Stimulated activated naive CD8-positive, alpha-beta T cell treated with anti-CD3 and anti-CD28 coated beads, Interleukin-15, amount 100 ng/mL, for 72 hours (primary cell): ENCODE results near the gene PRRC1.
A peak's percentile ranks its signal among the peaks of the same experiment; 100 is the strongest.
"Not testable (repeated sequence)": the region's sequence is repeated elsewhere in the genome, so short reads cannot be mapped to it uniquely, and the experiment has no call there.

Experiments
- ATAC-seq: fragments of 150-1000 bp; cut with Tn5 transposase; 2 replicates; pipeline ENCODE4 v1.10.0; 2021; ENCODE audit warnings: mild to moderate bottlenecking, moderate library complexity
- DNase-seq, 2 donors: peaks; one replicate each; pipeline ENCODE4 v3.0.0; 2021 to 2022
- H3K27ac Mint-ChIP-seq, 2 donors: one replicate each; pipeline ENCODE4 v1.8.0; 2022; ENCODE audit warnings: mild to moderate bottlenecking in 2 of 2, mixed read lengths in 2 of 2, moderate library complexity in 2 of 2
- H3K27me3 Mint-ChIP-seq: one replicate; pipeline ENCODE4 v1.8.0; 2022; ENCODE audit warnings: mixed read lengths
- H3K4me1 Mint-ChIP-seq: one replicate; pipeline ENCODE4 v1.8.0; 2022; ENCODE audit warnings: mild to moderate bottlenecking, mixed read lengths
- H3K4me3 Mint-ChIP-seq, 2 donors: one replicate each; pipeline ENCODE4 v1.8.0; 2022; ENCODE audit warnings: mild to moderate bottlenecking in 2 of 2, mixed read lengths in 2 of 2, moderate library complexity in 1 of 2
- H3K9me3 Mint-ChIP-seq, 2 donors: one replicate each; pipeline ENCODE4 v1.8.0; 2022; ENCODE audit warnings: mixed read lengths in 2 of 2

The PRRC1 gene

GRCh38 chr5:127521138-127521770 is 3.8 kb downstream of the PRRC1 start:
- Mint-ChIP-seq H3K27me3 (no peaks in the 10 kb centered on the region), H3K9me3 (peaks cover 17 to 18% of the 10 kb centered on the region in 2 donors), H3K27ac (peak overlapping the region in 1 of 2 donors; percentile 50), H3K4me1 (peaks cover 19% of the 10 kb centered on the region), H3K4me3 (no peak overlapping the region)
- DNase-seq (no peak), ATAC-seq (no peak)

GRCh38 chr5:127525181-127525580 is 7.7 kb downstream of the PRRC1 start:
- ATAC-seq (no peak), DNase-seq (no peak)
- Mint-ChIP-seq H3K27me3 (no peaks in the 10 kb centered on the region), H3K4me3 (no peak overlapping the region), H3K4me1 (no peaks in the 10 kb centered on the region), H3K9me3 (peaks cover 10 to 18% of the 10 kb centered on the region in 2 donors), H3K27ac (no peak overlapping the region)

GRCh38 chr5:127529904-127530682 is 12.7 kb downstream of the PRRC1 start:
- no peak overlapping the region for H3K4me3 Mint-ChIP-seq
- DNase-seq (no peak), ATAC-seq (no peak)
- no peaks in the 10 kb centered on the region for H3K27me3 Mint-ChIP-seq
- no peaks in the 10 kb centered on the region for H3K9me3 Mint-ChIP-seq
- H3K27ac Mint-ChIP-seq: no peak overlapping the region
- no peaks in the 10 kb centered on the region for H3K4me1 Mint-ChIP-seq

DNA sequence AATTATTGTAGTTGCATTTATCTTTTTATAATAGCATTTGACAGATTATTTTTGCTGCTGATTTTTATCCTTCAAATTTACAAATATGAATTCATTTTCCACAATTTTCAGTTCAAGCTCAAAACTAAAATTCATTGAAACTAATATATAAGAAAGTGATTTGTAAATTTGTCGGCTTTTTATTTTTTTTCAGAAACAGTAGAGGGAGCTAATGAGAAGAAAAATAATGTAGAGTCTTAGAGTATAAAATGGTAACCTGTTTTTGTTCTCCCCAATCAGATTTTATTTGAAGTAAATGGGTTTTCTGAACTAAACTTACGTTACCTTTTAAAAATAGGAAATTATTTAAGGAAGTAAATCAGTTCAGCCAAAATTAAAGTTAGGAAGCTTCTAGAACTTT is 19.2 kb downstream of the PRRC1 start:
- no peak for ATAC-seq
- no peak for DNase-seq
- H3K27me3 Mint-ChIP-seq: no peaks in the 10 kb centered on the region
- H3K4me3 Mint-ChIP-seq: no peak overlapping the region
- H3K9me3 Mint-ChIP-seq: no peaks in the 10 kb centered on the region
- H3K4me1 Mint-ChIP-seq: no peaks in the 10 kb centered on the region
- H3K27ac Mint-ChIP-seq: no peak overlapping the region

DNA sequence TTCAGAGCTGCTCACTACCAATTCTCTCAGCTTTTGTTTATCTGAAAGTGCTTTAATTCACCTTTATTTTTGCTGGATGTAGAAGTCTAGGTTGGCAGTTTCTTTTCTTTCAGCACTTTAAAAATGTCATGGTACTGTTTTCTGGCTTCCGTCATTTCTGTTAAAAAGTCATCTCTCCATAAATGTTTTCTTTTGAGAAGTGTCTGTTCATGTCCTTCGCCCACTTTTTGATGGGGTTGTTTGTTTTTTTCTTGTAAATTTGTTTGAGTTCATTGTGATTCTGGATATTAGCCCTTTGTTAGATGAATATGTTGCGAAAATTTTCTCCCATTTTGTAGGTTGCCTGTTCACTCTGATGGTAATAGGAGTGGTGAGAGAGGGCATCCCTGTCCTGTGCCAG is 23.1 kb downstream of the PRRC1 start:
- H3K4me3 Mint-ChIP-seq, H3K4me1 Mint-ChIP-seq, H3K27ac Mint-ChIP-seq, H3K9me3 Mint-ChIP-seq, DNase-seq, H3K27me3 Mint-ChIP-seq, ATAC-seq: not testable (repeated sequence)

- not testable (repeated sequence) for H3K4me1 Mint-ChIP-seq, H3K9me3 Mint-ChIP-seq, H3K4me3 Mint-ChIP-seq, DNase-seq, H3K27me3 Mint-ChIP-seq, ATAC-seq, H3K27ac Mint-ChIP-seq
Observed at GRCh38 chr5:127545249-127545648, 27.8 kb downstream of the PRRC1 start.

GRCh38 chr5:127549551-127549950 is 32.1 kb downstream of the PRRC1 start:
- Mint-ChIP-seq H3K9me3 (no peaks in the 10 kb centered on the region), H3K27me3 (no peaks in the 10 kb centered on the region), H3K27ac (peak overlapping the region in 1 of 2 donors; percentile 14), H3K4me1 (no peaks in the 10 kb centered on the region), H3K4me3 (no peak overlapping the region)
- DNase-seq (no peak), ATAC-seq (no peak)

DNA sequence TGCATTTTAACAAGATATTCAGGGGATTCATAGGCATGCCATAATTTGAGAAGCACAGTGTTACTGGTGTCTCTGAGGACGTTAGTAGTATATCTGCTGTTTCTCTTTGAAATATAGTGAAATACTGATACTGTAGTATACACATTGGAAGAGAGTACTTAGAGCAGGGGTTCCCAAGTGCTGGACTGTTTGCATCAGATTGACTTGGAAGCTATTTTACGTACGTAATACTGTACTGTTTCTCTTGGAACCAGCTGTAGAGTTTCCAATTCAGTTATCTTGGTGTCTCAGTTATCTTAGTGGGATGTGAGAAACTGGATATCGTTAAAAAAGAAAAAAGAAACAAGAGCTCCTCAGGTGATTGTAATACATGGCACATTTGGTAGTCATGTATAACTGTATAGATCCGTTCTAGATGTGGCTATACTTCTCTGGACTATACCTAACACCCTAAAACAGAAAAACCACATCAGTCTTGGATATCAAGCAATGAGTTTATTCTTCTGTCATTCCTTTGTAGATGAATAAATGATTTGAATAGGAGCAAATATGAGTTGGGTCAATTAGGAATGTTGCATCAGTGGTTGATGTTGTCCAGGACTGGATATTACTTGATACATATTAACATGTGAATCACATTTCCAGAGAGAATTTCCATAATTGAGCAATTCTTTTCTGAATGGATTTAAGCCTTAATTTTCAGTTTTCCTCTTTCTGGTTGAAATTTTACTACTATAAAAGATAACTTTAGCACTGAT is 33.4 kb downstream of the PRRC1 start:
- ATAC-seq (no peak), DNase-seq (no peak)
- H3K27me3 Mint-ChIP-seq: no peaks in the 10 kb centered on the region
- H3K27ac Mint-ChIP-seq: no peak overlapping the region
- H3K9me3 Mint-ChIP-seq: no peaks in the 10 kb centered on the region
- H3K4me3 Mint-ChIP-seq: no peak overlapping the region
- no peaks in the 10 kb centered on the region for H3K4me1 Mint-ChIP-seq

GRCh38 chr5:127551410-127552041 is 34.1 kb downstream of the PRRC1 start:
- Mint-ChIP-seq H3K27ac (no peak overlapping the region), H3K4me3 (no peak overlapping the region), H3K27me3 (no peaks in the 10 kb centered on the region), H3K4me1 (no peaks in the 10 kb centered on the region), H3K9me3 (no peaks in the 10 kb centered on the region)
- ATAC-seq (no peak), DNase-seq (no peak)

- Mint-ChIP-seq H3K4me3 (no peak overlapping the region), H3K4me1 (no peaks in the 10 kb centered on the region), H3K27ac (no peak overlapping the region), H3K27me3 (no peaks in the 10 kb centered on the region), H3K9me3 (no peaks in the 10 kb centered on the region)
- no peak for ATAC-seq
- no peak for DNase-seq
Observed at GRCh38 chr5:127555826-127556225, 38.4 kb downstream of the PRRC1 start.

GRCh38 chr5:127556609-127557334 is 39.3 kb downstream of the PRRC1 start:
- ATAC-seq (no peak), DNase-seq (no peak)
- Mint-ChIP-seq H3K9me3 (no peaks in the 10 kb centered on the region), H3K27ac (no peak overlapping the region), H3K4me3 (no peak overlapping the region), H3K4me1 (no peaks in the 10 kb centered on the region), H3K27me3 (no peaks in the 10 kb centered on the region)

DNA sequence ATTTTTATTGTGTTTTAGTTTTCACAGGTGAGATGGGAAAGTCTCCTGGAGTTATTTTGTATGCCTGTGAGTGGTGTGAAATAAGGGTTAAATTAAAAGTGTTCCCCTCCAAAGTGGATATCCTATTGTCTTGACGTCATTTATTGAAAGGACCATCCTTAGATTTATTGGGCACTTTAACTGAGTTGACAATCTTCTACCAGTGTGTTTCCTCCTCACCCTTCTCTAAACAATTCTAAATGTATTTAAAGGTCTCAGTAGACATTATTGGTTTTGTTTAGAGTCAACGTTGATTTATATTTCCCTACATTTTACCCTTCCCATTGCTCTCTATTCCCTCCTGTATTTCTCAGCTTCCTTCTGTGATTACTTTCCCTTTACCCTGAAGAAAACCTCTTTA is 40.8 kb downstream of the PRRC1 start:
- no peak for ATAC-seq
- H3K27ac Mint-ChIP-seq: no peak overlapping the region
- no peak overlapping the region for H3K4me3 Mint-ChIP-seq
- no peak for DNase-seq
- H3K27me3 Mint-ChIP-seq: no peaks in the 10 kb centered on the region
- H3K9me3 Mint-ChIP-seq: no peaks in the 10 kb centered on the region
- no peaks in the 10 kb centered on the region for H3K4me1 Mint-ChIP-seq

GRCh38 chr5:127561254-127561653 is 43.8 kb downstream of the PRRC1 start:
- Mint-ChIP-seq H3K4me3 (no peak overlapping the region), H3K27ac (no peak overlapping the region), H3K27me3 (peaks cover 4% of the 10 kb centered on the region), H3K4me1 (peaks cover 10% of the 10 kb centered on the region), H3K9me3 (no peaks in the 10 kb centered on the region)
- no peak for ATAC-seq
- no peak for DNase-seq

GRCh38 chr5:127562252-127562651 is 44.8 kb downstream of the PRRC1 start:
- peaks cover 13% of the 10 kb centered on the region for H3K27me3 Mint-ChIP-seq
- ATAC-seq: no peak
- H3K27ac Mint-ChIP-seq: no peak overlapping the region
- no peak for DNase-seq
- peaks cover 14% of the 10 kb centered on the region for H3K4me1 Mint-ChIP-seq
- no peaks in the 10 kb centered on the region for H3K9me3 Mint-ChIP-seq
- H3K4me3 Mint-ChIP-seq: no peak overlapping the region

GRCh38 chr5:127563136-127563535 is 45.7 kb downstream of the PRRC1 start:
- Mint-ChIP-seq H3K27me3 (peaks cover 21% of the 10 kb centered on the region), H3K9me3 (no peaks in the 10 kb centered on the region), H3K4me1 (peaks cover 20% of the 10 kb centered on the region), H3K4me3 (no peak overlapping the region), H3K27ac (no peak overlapping the region)
- DNase-seq: no peak
- ATAC-seq: no peak
